Measurements from ENCODE around the gene VEGFB.
A peak's percentile ranks its signal among the peaks of the same experiment; 100 is the strongest.

VEGFB gene

DNA sequence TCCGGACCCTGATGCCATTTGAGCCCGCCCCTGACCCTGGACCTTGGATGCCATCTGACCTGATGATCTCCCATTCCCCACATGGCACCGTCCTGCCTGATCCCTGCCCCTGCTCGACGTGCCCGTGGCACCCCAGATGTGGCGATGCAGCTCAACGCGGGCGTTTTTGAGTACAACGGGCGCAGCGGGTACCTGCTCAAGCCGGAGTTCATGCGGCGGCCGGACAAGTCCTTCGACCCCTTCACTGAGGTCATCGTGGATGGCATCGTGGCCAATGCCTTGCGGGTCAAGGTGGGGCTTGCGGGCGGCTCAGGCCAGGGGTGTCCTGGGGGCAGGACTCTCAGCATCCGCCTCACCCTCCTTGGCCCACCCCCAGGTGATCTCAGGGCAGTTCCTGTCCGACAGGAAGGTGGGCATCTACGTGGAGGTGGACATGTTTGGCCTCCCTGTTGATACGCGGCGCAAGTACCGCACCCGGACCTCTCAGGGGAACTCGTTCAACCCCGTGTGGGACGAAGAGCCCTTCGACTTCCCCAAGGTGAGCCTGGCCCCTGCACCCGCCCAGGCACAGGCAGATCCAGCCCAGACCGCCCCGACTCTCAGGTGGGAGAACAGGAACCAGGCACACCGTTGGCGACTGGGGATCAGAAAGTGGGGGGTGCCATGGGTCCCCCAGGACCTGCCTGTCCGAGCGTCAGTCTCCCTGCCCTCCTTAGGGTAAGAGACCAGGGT is 28.1 kb downstream of the VEGFB start:
- no peak for DNase-seq (ENCODE audit: low spot score)

DNA sequence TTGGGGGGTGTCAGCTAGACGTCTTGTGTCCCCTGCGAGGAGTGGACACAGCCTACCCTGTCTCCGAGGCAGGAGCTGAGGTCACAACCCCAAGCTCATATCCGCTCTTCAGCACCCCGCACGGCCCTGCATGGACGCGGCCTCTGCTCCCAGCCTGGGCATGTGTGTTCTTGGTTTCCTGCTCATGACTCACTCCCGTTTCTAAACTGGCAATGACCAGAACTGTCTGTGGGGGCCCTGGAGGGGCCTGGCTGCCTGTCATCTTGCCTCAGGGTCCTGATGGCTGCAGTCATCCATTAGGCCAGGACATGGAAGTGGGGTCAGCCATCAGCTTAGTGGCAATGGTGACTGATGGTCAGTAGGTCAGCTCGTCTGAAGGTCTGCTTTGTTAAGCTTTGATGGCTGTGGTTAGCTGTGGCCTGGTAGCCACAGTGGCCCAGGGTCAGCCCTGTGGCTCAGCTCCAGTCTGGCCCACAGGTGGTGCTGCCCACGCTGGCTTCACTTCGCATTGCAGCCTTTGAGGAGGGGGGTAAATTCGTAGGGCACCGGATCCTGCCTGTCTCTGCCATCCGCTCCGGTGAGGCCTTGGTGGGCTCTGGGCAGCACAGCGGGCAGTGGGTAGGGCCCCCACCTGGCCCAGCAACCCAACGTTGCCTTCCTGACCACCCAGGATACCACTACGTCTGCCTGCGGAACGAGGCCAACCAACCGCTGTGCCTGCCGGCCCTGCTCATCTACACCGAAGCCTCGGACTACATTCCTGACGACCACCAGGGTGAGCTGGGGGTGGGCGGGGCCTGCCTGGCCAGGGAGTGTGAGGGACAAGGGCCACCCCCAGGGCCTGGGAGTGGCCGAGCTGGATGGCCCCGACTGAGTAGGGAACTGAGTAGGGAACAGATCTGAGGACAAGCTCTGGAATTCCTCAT is 28.9 kb downstream of the VEGFB start:
- DNase-seq (ENCODE audit: low spot score) = no peak

DNA sequence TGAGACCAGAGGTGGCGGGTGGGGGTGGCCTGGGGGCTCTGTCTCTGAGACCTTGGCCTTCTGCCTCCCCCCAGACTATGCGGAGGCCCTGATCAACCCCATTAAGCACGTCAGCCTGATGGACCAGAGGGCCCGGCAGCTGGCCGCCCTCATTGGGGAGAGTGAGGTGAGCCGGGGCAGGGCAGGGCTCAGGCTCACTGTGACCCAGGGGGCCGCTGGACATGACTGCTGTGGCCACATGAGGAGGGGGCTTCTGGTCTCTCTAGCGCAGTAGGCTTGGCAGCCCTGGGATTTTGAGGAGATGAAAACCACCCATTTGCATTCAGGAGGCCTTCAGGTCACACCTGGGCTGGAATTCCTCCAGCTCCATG is 29.5 kb downstream of the VEGFB start:
- no peak for DNase-seq (ENCODE audit: low spot score)

DNA sequence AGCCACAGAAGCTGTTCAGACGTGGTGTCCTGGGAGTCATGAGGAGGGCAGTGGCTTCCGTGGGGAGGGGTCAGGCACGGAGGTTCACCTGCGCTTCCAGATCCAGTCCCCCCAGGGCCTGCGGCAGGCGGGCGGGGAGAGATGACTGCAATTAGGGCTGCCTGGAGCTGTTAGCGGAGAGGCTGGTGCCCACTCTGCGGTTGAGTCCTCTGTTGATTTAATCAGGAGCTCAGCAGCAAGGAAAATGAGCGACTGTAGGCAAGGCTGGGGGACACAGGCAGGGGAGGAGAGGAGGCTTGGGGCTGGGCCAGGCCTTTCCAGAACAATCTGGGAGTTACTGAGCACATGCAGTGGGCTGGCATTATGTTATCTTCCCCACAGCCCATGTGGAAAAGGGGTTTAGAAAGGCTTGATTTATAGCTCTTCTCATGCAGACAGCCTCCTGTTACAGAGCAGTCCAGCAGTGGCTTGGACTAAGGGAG is 30.0 kb downstream of the VEGFB start:
- no peak for DNase-seq (ENCODE audit: low spot score)

DNA sequence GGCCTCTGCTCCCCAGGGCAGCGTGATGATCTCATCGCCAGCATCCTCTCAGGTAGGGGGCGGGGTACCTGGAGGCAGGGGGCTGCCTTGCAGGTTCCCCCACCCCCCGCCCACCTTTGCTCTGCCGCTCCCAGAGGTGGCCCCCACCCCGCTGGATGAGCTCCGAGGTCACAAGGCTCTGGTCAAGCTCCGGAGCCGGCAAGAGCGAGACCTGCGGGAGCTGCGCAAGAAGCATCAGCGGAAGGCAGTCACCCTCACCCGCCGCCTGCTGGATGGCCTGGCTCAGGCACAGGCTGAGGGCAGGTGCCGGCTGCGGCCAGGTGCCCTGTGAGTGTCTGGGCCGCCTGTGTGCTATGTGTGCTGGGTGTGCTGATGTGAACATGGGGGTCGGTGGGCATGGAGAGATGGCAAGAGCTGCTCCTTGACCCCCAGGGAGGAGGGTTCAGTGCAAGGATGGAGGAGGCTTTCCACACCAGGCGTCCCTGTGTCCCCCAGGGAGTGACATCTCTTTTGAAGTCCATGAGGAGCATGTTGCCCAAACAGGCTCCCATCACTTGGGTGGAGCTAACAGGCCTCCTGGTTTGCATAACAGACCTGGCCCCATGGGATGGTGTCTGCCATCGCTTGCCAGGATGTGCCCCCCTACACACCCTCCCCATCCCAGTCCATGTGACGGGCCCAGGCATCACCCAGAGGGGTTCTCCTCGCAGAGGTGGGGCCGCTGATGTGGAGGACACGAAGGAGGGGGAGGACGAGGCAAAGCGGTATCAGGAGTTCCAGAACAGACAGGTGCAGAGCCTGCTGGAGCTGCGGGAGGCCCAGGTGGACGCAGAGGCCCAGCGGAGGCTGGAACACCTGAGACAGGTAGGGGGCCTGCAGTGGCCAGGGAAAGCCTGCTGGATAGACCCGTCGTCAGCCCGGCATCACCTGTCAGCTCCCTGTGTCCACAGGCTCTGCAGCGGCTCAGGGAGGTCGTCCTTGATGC is 31.1 kb downstream of the VEGFB start:
- no peak for DNase-seq (ENCODE audit: low spot score)

DNA sequence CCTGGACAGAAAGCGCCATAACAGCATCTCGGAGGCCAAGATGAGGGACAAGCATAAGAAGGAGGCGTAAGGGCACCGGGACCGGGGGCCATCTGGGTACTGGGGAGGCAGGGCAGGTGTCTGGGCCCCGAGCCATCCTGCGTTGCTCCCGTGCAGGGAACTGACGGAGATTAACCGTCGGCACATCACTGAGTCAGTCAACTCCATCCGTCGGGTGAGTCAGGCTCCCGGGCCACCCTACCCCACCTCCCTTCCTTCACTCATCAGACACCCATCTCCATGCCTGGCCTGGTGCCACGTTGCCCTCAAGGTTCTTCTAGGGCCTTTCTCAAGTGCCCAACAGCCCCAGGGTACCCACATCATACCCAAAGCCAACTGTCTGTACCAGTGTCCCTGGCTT is 32.0 kb downstream of the VEGFB start:
- DNase-seq (ENCODE audit: low spot score) = no peak

DNA sequence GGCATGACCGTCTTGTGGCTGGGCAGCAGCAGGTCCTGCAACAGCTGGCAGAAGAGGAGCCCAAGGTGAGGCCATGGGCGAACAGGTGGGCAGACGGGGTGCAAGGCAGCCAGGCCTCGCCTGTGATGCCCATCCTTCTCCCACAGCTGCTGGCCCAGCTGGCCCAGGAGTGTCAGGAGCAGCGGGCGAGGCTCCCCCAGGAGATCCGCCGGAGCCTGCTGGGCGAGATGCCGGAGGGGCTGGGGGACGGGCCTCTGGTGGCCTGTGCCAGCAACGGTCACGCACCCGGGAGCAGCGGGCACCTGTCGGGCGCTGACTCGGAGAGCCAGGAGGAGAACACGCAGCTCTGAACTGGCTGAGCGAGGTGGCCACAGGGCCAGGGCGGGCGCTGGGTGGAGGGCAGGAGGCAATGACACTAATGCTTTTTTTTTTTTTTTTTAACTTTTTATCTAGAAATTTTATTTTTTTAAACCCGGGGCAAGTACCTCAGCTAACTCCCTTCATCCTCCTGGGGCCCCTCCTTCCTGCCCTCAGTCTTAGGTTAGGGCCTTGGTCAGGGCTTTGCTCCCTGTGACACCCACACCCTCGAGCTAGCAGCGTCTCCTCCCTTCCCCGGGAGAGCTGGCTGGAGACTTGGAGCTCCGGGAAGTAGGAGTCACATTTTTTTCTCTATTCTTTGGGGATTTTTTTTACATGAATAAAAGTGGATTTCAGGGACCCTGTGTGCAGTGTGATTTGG is 33.0 kb downstream of the VEGFB start:
- DNase-seq (ENCODE audit: low spot score) = no peak

DNA sequence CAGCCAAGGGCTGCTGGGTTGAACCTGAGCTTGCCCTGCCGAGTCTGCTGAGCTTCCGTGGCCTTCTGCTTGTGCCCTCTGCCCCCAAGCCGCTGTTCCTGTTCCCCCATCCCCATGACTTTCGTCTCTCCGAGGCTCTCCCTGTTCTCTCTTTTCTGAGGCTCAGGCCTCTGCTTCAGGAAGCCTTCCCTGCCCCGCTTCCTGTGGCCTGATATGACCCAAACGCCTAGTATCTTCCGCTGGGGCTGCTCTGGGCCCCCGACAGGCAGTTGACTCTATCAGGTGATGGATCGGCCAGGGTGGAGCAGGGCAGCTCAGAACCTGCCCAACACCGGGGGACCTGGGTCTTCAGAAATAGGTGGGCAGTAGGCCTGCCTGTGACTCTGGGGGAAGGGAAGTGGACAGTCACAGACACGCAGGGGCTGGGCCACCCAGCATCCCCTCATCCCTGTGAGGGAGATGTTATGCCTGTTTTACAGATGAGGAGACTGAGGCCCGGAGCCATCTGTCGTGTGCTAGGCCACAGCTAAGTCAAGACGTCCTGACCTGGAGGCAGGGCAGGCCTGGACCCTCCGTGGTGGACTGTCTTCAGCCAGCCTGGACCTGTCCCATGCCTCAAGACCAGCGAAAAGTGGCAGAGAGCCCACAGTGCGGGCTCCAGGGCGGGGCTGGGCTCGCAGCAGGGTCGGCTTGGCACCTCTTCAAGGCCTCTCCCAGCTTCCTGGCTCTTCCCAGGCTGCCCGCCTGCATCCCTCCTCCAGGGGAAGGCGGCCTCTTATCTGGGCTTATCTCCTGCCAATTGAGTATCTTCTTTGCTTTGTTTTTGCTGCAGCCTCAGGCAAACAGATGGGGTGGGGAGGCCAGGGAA is 33.9 kb downstream of the VEGFB start:
- no peak for DNase-seq (ENCODE audit: low spot score)

DNA sequence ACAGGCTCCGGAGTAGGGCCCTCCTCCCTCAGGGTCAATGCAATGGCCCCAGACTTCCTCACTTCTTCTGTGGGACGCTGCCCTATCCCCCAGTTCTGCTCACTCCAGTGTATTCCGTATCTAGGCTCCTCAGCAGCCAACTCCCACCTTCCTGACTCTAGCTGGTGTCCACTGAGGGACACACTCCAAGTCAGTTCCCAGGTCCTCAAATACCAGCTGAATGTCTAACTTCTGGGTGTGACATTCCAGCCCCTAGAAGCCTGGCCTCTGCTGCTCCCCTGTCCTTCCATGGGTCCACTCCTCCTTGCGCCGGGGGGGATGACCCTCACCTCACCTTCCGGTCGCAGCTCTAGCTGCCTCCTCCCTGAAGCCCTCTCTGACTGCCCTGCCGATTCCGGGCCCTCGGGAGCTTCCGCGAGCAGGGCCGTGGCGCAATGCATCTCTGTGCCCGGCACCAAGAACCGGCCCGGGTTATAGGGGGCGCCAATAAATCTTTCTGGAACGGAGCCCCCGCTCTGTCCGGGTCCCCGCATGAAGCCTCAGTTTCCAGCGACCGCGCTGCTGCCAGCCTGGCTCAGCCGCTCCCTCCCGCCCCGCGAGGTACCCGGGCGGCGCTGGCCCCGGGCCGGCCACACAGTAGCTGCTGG is 34.6 kb downstream of the VEGFB start:
- DNase-seq (ENCODE audit: low spot score) = peak; percentile 25

DNA sequence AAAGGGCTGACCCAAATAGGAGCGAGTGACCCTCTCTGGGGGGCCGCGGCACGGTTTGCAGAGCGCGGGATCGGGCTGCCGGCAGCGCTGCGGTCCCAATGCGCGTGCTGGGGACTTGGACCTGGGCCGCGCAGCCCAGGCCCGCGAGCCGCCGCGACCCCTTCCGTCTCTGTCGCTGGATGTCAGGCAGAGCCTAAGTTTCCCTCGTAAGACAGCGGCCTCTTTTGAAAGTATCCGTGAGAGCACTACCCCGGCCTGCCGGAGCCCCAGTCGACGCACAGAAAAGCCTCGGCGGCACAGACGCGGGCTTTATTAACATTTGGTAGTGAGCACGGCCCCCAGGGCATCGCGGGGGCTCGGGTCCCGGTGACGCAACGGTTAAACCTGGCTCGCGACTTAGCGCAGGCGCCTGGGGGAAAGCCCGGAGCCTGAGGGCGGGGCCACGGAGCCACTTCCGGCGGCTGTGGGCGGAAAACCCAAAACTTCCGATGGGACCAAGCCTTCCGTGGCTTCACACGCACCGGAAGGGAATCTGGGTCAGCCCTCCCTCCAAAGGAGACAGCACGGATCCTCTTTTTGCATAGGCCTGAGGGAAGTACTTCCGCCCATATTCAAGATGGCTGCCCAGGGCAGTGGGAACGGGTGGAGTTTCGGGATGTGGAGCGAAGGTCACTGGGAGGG is 35.3 kb downstream of the VEGFB start:
- DNase-seq (ENCODE audit: low spot score) = peak; percentile 100

DNA sequence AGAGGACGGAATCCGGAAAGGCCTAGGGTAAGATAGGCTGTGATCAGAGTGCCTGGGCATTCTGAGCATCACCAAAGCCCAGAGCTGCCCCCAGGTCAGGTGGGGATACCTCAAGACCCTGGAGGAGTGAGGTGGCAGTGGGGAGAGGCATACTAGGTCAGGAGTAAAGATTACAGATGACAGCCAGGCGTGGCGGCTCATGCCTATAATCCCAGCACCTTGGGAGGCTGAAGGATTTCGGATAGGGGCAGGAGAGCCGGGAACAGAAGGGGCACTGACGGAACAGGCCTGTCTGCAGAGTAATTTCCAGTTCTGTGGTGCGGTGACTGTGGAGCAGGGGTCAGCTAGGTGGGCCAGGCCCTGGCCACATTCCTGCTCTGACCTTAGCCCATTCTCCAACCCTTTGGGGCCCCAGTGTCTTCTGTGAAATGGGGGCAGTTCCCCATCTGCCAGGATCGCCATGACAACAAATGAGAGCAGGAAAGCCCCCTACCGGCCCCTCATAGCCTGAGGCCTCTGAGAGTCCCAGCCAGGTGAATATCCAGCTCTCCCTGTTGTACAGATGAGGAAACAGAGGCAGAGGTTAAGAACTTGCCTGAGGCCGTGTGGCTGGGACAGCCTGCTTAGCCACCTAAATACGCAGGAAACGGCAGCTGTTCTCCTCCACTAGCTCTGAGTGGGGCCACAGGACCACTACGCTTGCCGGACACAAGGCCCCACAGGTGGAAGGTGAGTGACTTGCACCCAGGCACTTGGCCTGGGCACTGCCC is 40.8 kb downstream of the VEGFB start:
- DNase-seq (ENCODE audit: low spot score) = no peak

DNA sequence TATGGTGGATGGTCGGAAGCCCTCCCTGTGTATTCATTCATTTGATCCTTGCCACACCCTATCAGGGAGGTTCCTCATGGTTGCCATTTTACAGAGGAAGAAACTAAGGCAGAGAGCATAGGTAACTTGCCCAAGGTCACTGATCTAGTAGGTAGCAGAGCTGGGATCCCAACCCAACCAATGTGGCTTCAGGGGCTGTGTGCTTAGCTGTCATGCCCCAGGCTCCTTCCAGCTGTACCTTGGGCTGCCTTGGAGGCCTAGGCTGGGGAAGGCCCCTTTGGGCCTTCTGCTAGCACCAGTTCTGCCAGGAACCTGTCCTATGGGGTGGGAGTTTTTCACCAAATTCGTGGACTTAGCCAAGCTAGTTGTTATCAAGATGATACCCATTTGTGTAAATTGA is 41.5 kb downstream of the VEGFB start:
- DNase-seq (ENCODE audit: low spot score) = no peak

DNA sequence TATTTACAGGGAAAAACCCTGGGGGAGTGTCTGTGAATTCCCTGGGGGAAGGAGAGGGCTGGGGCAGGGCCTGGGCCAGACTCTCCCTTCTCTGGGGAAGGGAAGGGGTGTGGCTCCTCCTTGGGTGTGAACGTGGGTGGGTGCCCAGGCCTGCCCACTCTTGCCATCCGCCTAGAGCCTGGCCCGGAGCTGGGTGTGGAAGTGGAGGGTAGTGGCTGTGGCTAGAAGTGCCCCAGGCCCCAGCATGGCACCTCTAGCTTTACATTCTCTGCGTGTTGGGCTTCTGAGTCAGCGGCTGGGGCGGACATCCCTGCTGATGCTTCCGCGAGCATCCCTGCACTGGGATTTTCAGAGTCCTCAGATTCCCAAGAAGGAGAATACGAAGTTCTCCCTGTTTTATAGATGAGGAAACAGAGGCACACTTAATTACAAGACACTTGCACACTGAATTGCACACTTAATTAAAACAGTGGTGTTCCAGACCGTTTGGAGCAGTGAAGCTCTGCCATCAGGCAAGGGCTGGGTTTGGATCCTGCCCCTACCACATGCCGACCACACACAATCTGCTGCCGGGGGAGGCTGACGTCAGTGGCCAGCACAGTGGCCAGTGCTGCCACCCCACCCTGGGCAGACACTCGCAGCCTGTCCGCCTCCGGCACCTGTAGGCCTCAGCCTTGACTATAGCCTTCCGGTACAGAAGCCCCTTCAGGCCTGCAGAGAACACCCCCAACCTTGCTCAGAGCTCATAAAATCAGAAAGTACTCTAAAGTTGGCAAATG is 42.5 kb downstream of the VEGFB start:
- DNase-seq (ENCODE audit: low spot score) = no peak

DNA sequence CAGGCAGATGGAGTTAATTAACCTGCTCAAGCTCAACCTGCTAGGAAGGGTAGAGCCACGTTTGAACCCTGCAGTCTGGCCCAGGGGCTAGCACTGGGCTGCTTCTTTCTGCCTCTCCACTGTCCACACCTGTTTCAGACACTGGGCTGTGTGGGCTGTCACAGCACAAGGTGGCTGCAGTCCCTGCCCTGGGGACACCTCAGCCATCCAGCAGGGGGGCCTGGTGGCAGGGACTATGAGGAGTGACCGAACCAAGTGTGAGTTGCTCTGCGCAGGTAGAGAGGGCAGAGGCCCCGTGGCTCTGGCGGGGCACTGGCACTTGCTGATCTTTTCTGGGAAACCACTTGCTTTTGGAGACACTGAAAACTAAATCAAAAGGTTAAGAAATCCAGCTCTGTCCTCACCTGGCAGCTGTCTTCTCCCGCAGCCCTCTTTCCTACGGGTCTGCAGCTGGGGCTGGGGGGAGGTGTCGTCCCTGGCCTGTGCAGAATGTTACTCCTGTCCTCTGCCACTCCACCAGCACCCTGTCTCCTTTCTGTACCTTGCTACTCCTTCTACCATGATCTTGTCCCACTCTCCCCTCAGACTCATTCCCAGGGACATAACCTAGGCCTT is 44.3 kb downstream of the VEGFB start:
- no peak for DNase-seq (ENCODE audit: low spot score)

DNA sequence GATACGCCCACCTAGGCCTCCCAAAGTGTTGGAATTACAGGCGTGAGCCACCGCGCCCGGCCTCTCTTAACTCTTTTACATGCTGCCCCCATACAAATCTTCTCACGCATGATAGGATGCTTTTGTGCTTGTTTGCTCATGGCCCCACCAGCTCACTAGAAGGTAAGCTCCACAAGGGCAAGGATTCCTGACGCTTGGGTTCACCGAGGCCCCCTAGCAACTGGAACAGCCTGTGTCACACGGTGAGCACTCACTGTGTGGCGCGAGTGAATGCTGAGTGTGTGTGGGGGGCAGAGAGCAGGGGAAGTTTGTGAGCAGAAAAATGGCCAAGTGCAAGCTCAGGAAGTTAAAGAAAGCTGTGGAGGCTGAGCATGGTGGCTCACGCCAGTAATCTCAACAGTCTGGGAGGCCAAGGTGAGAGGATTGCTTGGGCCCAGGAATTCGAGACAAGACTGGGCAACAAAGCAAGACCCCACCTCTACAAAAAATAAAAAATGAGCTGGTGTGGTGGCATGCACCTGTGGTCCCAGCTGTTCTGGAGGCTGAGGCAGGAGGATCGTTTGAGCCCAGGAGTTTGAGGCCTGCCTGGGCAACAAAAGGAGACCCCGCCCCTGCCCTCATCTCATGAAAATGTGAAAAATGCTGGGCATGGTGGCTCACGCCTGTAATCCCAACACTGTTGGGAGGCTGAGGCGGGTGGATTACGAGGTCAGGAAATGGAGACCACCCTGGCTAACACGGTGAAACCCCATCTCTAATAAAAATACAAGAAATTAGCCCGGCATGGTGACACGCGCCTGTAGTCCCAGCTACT is 47.8 kb downstream of the VEGFB start:
- DNase-seq (ENCODE audit: low spot score) = no peak

DNA sequence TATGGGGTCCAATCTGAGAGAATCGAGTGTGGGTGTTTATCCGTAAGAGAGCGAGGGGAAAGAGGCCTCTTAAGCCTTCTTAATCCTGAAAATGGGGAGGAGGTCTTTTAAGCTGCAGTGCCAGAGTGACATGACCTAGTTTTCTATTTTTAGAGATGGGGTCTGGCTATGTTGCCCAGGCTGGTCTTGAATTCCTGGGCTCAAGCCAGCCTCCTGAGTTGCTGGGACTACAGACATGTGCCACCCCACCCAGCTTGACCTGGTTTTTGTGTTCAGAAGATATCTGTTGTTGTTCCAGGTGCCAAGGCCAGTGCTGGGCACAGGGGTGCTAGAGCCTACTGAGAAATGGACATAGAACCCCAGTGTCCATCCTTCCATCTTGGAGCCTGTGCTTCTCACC is 48.7 kb downstream of the VEGFB start:
- no peak for DNase-seq (ENCODE audit: low spot score)

All from pons (tissue), 1 donor.